HG02798 (cell line): ENCODE results near the gene ATP4B.

ENCODE experiments used
- ATAC-seq: cut with Tn5 transposase; IDR thresholded peaks from one replicate; pipeline ENCODE4 v1.9.1; 2021; ENCODE audit warnings: mild to moderate bottlenecking; ENCODE audit not compliant: unreplicated experiment, poor library complexity

ATP4B gene

DNA sequence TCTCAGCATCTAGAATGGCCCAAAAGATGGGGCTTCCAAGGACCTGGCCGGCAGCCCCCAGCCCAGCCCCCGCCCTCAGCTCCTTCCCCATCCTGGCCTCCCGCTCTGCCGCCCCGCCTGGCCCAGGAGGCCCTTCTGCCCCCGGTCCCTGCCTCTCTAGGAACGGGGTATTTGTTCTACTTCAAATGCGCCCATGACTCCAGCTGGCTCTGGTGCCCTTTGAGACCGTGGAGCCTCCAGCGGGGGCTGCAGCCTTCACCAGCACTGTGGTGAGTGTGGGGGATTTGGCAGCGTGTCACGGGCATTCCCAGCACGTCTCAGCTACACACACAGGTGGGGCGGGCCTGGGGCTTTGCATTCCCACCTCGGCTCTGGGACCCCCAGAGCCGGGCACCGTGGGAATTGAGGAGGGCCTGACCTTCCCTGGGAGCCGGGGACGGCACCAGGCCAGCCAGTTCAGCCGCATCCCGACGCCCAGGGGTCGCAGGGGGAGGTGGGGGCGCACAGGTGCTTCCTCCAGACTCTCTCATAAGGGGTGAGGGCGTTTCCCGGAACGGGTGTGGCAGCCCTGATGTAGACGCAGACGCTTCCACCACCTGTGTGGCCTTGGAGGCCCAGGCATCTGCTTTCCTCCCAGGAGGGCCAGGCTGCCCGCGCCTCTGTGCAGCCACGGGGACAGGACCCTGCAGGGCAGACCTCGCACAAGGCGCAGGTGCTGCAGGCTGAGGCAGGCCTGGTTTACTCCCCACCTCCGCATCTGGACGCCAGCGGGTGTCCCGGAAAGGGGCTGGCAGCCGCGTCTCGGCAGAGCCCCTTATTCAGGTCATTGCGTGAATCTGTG, 947 bp downstream of the ATP4B start:
- no peak for ATAC-seq

DNA sequence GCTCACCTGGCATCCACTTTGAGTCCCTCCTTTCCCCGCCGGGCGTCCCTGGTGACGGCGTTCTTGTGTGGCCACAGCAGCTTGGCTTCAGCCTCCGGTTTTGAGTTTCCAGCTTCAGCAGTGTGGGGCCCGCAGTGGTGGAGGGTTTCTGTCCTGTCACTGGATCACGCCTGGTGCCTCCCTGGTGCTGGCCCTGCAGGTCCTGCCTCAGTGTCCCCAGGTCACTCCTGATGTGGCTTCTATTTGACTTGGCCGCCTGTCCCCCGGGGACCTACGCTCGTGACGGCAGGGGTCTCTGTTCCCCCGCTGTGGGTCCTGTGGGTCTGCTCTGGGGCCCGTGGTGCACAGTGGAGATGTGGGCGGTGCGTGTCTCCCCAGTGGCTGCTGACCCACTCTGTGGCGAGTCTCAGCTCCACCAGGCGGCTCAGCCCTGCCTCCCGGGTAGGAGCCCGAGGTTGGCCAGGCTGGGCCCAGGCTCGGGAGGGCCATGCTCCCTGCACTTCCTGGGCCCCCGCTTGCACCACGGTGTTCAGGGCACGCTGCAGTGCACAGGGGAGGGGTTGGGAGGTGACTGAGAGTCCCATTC, 1.9 kb downstream of the ATP4B start:
- no peak for ATAC-seq

DNA sequence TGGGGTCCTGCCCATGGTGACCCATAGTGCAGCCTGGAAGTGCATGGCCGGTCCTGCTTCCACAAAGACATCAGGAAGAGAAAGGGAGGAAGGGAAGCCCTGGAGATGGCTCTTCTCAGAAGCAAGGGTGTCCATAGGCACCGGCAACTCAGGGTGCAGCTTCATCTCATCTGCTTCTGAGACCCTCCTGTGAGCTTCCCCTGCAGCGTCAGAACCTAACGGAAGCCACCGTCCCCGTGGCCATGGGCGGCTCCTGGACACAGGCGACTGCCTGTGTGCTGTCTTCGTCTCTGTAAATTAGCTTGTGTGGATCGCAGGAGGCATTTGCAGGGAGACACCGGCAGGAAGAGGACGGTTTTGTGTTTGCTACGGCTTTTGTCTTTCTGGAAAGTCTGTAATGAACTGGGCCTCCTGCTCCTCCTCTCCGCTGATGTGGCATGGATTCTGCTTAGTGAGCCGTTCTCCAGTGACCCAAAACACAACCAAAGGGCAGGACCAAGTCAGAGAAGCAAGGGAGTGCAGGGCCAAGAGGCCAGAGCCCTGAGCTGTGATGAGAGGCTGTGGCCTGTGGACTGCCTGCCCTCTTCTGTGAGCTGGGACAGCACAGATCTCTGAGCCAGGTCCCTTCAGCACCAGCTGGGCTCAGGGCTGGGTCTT, 2.5 kb downstream of the ATP4B start:
- no peak for ATAC-seq

DNA sequence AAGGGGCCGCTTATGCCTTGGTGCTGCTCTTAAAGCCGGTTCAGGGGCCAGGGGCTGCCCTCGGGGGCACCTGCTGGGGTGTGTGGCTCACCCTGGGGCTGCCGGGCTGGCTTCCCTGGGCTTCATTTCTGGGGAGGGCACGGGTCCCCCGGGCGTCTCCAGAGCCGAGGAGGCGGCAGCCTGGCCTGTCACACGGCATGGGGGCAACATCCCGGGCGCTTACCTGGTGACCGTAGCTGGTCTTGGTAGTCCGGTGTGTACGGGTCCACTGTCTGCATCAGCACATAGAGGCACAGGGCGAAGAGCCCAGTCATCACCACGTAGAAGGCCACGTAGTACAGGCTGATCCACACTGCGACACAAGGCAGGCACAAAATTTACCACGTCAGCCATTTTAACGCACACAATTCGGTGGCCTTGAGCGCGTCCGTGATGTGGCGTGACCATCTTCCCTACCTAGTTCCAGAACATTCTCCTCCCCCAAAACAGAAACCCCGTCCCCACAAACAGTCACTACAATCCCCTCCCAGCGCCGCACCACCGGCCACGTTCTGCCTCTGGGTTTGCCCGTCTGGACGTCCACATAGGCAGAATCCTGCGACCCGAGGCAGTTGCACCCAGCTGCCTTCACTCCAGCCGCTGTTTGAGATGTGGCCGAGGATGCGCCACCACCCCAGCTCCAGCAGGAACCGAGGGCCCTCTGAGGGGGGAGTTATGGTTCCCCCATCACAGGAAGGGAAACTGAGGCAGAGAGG, 3.2 kb downstream of the ATP4B start:
- no peak for ATAC-seq

DNA sequence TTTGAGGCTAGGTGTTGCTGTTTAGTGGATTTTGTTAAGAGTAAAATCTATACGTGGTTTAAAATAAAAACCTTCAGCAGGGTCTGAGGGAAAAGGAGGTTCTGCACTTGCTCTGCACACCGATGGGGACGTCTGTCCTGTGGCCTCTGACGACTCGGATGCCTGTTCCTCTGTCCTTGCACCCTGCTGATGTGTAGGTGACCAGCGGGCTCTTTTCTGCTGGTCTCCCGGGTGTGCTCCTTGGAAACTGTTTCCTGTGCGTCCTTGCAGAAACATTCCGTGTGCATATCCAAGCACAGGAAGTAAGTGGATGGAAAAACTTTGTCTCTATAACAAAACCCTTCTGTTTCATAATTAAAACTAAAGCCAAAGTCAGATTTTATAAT, 3.8 kb downstream of the ATP4B start:
- no peak for ATAC-seq

DNA sequence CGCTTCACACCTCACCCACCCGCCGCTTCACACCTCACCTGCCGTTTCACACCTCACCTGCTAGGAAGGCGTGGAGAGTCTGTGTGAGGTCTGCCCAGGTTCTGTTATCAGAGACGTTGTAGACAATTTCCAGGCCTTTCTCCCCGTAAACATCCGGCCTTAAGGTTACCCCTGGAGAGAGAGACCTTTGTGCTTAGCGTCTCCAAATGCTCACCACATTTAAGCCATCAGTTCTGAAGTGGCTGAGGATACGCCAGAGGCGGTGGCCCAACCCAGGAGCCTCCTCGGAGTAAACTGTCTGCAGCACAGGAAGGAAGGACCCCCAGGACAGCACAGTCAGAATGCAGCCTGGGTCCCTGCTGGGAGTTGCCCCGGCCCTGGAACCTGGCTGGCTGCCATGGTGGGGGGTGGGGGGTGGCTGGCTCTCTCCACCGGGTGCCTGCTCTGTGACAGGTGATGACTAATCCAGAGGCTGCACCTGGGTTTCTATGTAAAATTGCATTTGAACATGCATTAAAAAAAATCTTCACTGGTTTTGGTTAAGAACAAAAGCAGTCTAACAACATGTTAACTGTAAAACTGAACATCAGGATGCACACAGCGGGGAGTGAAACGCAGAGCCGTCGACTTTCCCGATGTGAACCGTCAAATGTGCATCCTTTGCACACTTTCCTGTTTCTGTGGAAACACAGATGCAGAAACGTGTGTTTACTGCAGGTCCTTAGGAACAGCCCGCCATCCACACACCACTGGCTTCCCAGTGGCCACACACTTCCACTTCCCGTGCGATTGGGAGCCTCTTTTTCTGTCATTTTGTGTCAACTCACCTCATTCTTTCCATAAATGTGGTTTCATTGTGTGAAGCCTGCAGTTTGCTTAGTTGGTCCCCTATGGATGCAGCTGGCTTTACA, 4.5 kb downstream of the ATP4B start:
- no peak for ATAC-seq

DNA sequence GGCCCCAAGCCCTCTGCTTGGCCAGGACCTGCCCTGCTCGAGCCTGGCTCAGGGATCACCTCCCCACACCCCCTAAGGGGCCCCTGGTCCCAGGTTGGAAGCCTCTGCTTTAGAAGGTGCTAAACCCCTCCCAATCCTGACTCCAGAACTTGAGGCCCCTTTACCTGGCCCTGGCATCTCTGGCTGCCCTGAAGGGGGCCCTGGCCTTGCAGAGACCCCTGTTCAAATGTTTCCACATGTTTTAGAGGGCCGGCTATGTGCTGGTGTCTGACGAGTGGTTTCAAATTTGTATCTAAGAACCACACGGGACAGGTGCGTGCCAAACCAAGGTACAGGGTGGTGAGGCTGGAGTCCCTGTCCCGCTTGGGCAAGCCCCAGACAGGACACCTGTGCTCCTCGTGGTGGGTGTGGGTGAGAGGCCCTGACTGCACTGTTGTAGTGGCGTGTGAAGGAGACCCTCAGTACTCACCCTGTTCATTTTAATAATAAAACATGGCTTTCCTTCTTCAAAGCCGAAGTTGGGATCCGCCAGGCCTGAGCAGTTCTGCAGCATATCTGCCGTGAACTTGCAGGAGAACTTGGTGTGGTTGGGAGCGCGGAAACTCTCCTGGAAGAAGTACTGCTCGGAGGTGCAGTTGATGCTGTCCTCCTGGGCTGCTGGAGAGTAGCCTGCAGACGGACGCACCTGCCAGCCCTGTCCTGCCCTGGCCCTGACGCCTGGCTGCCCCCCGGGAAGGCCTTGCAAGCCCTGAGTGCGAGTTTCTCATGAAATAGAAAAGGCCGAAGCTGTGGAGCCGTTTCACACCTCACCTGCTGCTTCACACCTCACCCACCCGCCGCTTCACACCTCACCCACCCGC, 5.4 kb downstream of the ATP4B start:
- no peak for ATAC-seq

DNA sequence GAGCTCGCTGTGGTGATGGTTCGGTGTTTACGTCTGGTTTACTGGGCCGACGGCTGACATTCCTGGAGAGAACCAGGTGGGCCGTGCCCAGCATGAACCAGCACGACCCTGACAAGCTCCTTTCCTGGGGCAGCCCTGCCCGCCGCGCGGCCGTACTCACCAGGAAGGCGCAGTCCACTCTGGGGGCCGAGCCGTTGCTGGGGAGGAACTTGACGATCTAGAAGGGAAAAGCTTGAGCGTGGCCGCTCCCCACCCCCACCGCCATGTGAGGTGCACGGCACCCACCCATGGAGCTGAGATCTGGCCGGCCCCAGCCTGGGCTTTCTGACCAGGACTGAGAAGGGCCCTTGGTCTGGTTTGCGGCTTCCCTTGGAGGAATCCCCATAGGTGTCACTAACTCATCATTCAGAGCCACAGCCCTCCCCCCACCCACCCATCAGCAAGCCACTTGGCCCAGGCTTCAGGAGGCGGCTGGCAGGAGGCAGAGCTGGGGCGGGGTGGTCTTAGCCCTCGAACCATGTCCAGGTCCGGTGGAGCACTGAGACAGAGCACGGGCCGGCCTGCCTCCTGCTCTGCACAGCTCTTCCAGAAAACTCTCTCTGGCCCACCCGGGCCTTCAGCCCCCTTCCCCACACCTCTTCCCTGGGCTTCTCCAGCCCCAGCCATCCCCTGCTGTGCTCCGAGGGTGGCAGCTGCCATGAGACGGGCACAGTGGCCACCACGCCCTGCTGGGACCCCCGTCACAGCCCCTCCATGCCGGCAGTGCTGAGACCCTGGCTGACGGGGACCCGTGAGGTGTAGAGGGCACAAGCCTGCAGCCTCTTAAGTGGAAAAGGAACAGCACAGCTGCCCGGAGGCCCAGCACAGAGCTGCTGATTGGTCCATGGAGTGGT, 6.2 kb downstream of the ATP4B start:
- ATAC-seq: no peak

DNA sequence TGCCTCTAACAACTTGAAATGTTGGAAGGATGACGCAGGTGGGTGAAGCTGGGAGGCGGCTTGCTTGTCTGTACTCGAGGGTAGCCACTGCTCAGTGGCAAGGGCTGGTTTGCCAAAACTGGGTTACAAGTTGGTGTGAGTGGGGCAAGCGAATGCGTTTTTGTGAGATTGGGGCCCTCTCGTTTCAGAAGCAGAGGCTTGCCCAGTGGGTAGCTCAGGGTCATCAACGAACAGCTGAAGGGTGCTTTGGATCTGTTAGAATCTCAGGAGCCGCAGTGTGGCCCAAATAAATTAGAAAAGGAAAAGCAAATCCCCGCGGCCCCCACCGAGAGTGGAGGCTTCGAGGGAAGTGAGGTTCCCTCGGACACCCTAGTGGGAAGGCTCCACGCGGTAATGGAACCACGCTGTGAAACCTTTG, 7.3 kb downstream of the ATP4B start:
- no peak for ATAC-seq

DNA sequence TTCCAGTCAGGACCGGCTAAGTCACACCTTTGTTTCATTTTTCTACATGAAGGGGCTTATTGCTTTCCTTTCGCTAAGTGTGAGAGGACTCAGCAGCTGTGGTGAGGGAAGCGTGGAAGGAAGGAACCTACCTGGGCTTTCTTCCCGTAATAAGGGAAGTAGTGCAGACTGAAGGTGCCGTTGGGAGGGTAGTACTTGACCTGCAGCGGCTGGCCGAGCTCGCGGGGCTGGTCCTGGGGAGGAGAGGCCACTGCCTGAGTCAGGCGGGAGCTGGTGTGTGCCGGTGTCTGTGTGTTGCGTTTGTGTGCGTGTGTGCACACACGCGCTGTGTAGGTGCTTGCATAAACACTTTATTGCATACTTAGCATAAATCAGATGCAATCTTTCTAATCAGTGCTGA, 7.7 kb downstream of the ATP4B start:
- ATAC-seq: no peak

DNA sequence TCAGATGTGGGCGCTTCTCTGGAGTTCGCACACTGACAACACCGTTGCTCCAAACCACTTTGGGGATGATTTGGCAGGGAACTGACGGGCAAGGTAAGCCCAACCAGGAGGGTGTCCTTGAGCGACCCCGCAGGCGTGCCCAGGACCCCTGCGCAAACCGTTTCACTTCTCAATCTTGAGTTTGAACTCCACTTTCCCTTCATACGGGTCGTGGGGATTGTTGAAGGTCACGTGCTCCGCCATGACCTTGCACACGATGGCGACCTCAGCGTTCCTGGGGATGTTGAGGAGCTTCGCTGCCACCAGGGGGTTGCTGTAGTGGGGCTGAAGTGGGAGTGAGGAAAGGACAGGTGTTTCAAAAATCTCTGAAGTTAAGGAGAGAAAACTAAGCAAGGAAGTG, 8.8 kb downstream of the ATP4B start:
- ATAC-seq: no peak

DNA sequence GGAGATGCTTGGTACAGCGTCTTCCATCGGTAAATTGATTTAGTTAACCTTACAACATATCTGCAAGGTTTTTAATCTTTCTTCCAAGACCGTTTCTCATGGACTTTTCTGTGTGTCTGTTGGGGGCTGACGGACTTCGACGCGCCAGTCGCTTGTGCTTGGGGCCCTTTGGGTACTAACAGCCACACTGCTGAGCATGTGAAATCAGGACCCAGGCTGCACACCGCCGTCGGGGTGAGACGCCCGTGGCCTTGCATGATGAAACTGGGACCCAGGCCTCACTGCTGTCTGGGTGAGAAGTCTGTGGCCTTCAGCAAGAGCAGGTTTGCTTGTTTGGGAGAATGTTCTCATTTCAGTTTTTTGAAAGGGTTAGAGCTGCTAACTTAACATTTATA, 9.8 kb downstream of the ATP4B start:
- ATAC-seq: no peak

DNA sequence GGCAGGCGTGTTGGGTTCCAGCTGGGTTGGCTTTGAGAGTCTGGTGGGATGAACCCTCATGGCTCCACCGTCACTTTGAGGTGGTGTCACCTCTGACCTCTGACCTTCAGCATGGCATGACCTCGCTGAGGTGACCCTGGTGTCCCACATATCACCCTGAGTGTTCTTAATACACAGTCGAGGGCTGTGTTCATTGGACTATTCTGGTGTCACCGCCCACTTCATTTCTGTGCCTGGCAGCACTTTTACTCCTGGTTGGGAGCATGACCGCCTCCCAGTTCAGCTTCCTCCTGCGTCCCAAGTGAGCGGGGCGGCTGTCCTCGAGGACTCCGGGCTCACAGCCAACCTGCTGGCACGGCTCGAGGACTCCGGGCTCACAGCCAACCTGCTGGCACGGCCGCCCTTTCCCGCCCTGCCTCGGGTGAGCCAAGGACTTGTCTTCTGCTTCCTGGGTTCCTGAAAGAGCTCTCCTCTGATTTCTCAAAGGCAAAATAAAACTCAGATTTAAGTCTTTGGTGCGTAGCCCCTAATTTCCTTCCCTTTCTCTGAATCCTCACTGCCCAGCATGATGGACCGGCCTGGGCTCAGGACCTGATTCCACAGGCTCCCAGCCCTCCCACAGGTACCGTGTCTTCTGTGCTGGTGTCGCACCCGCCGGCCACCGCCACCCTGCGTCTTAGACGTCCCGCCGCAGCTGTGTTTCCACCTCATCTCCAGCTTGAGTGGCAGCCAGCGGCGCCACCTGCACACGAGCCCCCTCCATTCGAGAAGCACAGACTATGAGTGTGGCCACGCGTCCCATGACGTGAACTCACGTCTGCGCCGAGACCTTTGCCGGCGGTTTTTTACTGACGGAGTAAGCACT, 10.4 kb downstream of the ATP4B start:
- ATAC-seq: no peak

DNA sequence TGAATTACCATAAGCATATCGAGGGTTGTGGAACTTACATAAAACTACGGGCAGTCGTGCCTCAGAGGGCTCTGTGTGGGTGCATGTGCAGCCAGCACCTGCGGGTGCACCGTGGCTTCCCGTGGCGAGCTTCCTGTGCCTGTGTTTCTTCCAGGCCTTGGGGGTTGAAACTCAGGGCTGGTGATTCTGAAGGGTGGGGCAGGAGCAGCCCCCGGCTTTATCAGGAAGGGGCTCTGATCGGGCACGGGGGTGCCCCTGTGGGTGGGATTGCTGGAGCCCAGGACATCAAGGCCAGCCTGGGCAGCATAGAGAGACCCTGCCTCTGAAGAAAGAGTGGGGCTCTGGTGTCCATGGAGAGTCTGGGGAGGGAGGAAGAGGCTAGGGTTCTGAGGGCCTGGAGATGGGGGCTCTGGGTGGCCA, 11.1 kb downstream of the ATP4B start:
- ATAC-seq: no peak

DNA sequence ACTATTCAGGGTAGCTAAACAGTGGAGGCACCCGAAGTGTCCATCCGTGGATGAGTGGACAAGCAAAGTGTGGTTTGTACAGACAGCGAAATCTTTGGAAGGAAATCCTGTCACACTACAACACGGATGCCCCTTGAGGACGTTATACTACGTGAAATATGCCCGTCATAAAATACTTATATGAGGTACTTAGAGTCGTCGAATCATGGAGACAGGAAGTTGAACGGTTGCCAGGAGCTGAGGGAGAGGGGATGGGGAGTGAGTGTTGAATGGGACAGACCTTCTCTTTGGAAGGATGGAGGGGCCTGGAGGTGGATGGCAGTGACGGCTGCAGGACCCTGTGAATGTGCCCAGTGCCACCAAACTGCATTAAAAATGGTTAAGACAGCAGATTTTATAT, 11.6 kb downstream of the ATP4B start:
- no peak for ATAC-seq

DNA sequence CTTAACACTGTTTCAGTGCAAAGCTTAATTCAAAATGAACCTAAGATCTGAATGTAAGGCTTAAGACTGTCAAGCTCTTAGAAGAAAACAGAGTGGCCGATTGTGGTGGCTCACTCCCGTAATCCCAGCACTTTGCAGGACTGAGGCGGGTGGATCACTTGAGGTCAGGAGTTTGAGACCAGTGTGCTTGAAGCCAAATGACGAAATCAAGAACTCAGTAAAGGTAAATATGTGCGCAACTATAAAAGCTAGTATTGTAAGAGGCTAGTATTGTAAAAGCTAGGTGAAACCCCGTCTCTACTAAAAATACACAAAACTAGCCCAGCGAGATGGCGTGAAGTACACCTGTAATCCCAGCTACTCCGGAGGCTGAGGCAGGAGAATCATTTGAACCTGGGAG, 12.7 kb downstream of the ATP4B start:
- ATAC-seq: no peak

DNA sequence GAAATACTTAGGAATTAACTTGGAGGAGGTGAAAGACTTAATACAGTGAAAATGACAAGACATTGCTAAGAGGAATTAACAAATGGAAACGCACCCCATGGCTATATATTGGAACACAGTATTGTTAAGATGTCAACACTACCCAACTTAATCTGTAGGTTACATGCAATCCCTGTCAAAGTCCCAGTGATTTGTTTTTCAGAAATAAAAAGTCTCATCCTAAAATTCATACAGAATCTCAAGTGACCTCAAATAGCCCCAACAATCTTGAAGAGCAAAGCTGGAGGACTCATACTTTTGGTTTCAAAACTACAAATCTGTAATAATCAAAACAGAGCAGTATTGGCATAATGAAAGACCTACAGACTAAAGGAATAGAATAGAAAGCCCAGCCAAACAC, 13.2 kb downstream of the ATP4B start:
- no peak for ATAC-seq
